Fibroblast of mammary gland (primary cell): Measurements from ENCODE around the gene PPP2R2C.

Experiments
- DNase-seq: peaks from one replicate; pipeline ENCODE4 v3.0.0-alpha.2; 2010; ENCODE audit warnings: low read depth
- H3K4me3 ChIP-seq: 2 replicates; pipeline ENCODE4 v1.5.1; 2011; ENCODE audit warnings: low read depth, mild to moderate bottlenecking, low read length, moderate library complexity; ENCODE audit not compliant: control insufficient read depth
- CTCF ChIP-seq: conservative IDR thresholded peaks from 2 replicates; pipeline ENCODE4 v1.5.1; 2011; ENCODE audit warnings: low read depth, low read length, inconsistent platforms; ENCODE audit not compliant: control insufficient read depth, insufficient read depth

Gene PPP2R2C

GRCh38 chr4:6495736-6496135 is 23.3 kb upstream of the PPP2R2C start:
- DNase-seq, result no peak
- H3K4me3 ChIP-seq, result no peak overlapping the region
- no peak for TF ChIP-seq CTCF

GRCh38 chr4:6495296-6495590 is 22.8 kb upstream of the PPP2R2C start:
- TF ChIP-seq CTCF, result no peak
- no peak for DNase-seq
- H3K4me3 ChIP-seq, result no peak overlapping the region

GRCh38 chr4:6494431-6495295 is 22.2 kb upstream of the PPP2R2C start:
- no peak for DNase-seq

GRCh38 chr4:6493658-6494304 is 21.4 kb upstream of the PPP2R2C start:
- no peak for TF ChIP-seq CTCF
- DNase-seq, result no peak
- H3K4me3 ChIP-seq, result no peak overlapping the region

More at GRCh38 chr4:6494431-6495295, 22.2 kb upstream of the PPP2R2C start:
- H3K4me3 ChIP-seq, result no peak overlapping the region
- TF ChIP-seq CTCF, result no peak

- TF ChIP-seq CTCF, result no peak
- no peak overlapping the region for H3K4me3 ChIP-seq
These were observed 20.6 kb upstream of the PPP2R2C start for GRCh38 chr4:6492861-6493657.

GRCh38 chr4:6492027-6492590 is 19.7 kb upstream of the PPP2R2C start:
- DNase-seq, result no peak

More at GRCh38 chr4:6492861-6493657, 20.6 kb upstream of the PPP2R2C start:
- no peak for DNase-seq

More at GRCh38 chr4:6492027-6492590, 19.7 kb upstream of the PPP2R2C start:
- no peak overlapping the region for H3K4me3 ChIP-seq
- TF ChIP-seq CTCF, result no peak
